Neutrophil (primary cell): ENCODE results near the gene CPT1C.
A peak's percentile ranks its signal among the peaks of the same experiment; 100 is the strongest.

Experiments
- H3K27ac ChIP-seq: fragments of 200-600 bp; sonication (generic); 2 replicates; pipeline ENCODE4 v1.5.1; 2016; ENCODE audit warnings: mild to moderate bottlenecking, moderate library complexity
- H3K27me3 ChIP-seq: fragments of 200-600 bp; sonication (generic); 2 replicates; pipeline ENCODE4 v1.6.0; 2016; ENCODE audit warnings: mild to moderate bottlenecking
- H3K36me3 ChIP-seq: fragments of 200-600 bp; sonication (generic); 2 replicates; pipeline ENCODE4 v1.5.1; 2017
- H3K4me1 ChIP-seq, 2 experiments: fragments of 200-600 bp in 1 of 2; sonication (generic) in 1 of 2; 1 replicate in 1 of 2; 2 replicates in 1 of 2; pipeline versions ENCODE4 v1.5.1 to v1.6.1; 2013 to 2016; ENCODE audit warnings: low read depth in 1 of 2, low read length in 1 of 2, mild to moderate bottlenecking in 1 of 2, moderate library complexity in 1 of 2; ENCODE audit not compliant: control insufficient read depth in 1 of 2, insufficient read depth in 1 of 2
- H3K4me3 ChIP-seq, 2 experiments: fragments of 200-600 bp in 1 of 2; sonication (generic) in 1 of 2; 1 replicate in 1 of 2; 2 replicates in 1 of 2; pipeline ENCODE4 v1.5.1; 2013 to 2016; ENCODE audit warnings: low read depth in 1 of 2, low read length in 1 of 2, mild to moderate bottlenecking in 1 of 2, moderate library complexity in 1 of 2
- H3K9me3 ChIP-seq: fragments of 200-600 bp; sonication (generic); 2 replicates; pipeline ENCODE4 v1.5.1; 2016
- TF ChIP-seq, protein P1 (sequence below): fragments of 200-600 bp; sonication (generic); IDR thresholded peaks from 2 replicates; pipeline ENCODE4 v1.5.1; 2016; ENCODE audit warnings: antibody characterized with exemption

CPT1C gene

DNA sequence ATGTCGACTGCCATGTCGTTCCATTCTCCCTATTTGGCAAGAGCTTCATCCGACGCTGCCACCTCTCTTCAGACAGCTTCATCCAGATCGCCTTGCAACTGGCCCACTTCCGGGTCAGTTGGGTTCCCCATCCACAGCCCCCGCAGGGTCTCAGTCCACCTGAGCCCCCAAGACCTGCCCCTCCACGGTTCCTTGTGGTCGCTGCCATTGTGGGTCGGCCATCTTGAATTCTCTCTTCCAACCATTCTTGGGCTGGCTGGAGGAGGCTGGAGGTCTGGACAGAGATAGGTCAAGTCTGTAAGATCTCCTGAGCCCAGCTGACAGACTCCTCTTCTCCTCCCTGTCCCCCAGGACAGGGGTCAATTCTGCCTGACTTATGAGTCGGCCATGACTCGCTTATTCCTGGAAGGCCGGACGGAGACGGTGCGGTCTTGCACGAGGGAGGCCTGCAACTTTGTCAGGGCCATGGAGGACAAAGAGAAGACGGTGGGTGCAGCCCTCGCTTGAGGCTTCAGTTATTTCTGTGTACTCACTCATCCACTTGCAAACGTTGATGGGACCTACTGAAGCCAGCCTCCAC is 19.5 kb downstream of the CPT1C start:
- TF ChIP-seq, protein P1, sequence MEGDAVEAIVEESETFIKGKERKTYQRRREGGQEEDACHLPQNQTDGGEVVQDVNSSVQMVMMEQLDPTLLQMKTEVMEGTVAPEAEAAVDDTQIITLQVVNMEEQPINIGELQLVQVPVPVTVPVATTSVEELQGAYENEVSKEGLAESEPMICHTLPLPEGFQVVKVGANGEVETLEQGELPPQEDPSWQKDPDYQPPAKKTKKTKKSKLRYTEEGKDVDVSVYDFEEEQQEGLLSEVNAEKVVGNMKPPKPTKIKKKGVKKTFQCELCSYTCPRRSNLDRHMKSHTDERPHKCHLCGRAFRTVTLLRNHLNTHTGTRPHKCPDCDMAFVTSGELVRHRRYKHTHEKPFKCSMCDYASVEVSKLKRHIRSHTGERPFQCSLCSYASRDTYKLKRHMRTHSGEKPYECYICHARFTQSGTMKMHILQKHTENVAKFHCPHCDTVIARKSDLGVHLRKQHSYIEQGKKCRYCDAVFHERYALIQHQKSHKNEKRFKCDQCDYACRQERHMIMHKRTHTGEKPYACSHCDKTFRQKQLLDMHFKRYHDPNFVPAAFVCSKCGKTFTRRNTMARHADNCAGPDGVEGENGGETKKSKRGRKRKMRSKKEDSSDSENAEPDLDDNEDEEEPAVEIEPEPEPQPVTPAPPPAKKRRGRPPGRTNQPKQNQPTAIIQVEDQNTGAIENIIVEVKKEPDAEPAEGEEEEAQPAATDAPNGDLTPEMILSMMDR = no peak
- H3K27me3 ChIP-seq = no peaks in the 10 kb centered on the region
- H3K4me3 ChIP-seq = no peak overlapping the region
- H3K4me1 ChIP-seq = no peaks in the 10 kb centered on the region
- no peak overlapping the region for H3K27ac ChIP-seq
- no peaks in the 10 kb centered on the region for H3K9me3 ChIP-seq
- H3K36me3 ChIP-seq = no peaks in the 10 kb centered on the region

- Histone ChIP-seq H3K4me1 (peaks cover 1 to 9% of the 10 kb centered on the region in 2 experiments), H3K27ac (no peak overlapping the region), H3K27me3 (no peaks in the 10 kb centered on the region), H3K9me3 (no peaks in the 10 kb centered on the region), H3K4me3 (no peak overlapping the region), H3K36me3 (no peaks in the 10 kb centered on the region)
- TF ChIP-seq, protein P1 = no peak
Measured at GRCh38 chr19:49712397-49712859, 21.5 kb downstream of the CPT1C start.

- no peak overlapping the region for H3K4me3 ChIP-seq
- peaks cover 6 to 13% of the 10 kb centered on the region in 2 experiments for H3K4me1 ChIP-seq
- no peaks in the 10 kb centered on the region for H3K36me3 ChIP-seq
- H3K9me3 ChIP-seq = no peaks in the 10 kb centered on the region
- H3K27me3 ChIP-seq = no peaks in the 10 kb centered on the region
- TF ChIP-seq, protein P1 = no peak
- H3K27ac ChIP-seq = no peak overlapping the region
Measured at GRCh38 chr19:49713236-49713845, 22.4 kb downstream of the CPT1C start.

- H3K9me3 ChIP-seq = no peaks in the 10 kb centered on the region
- H3K36me3 ChIP-seq = no peaks in the 10 kb centered on the region
- H3K27ac ChIP-seq = peak overlapping the region; percentile 54
- TF ChIP-seq, protein P1 = no peak
- no peaks in the 10 kb centered on the region for H3K27me3 ChIP-seq
- peaks cover 6 to 13% of the 10 kb centered on the region in 2 experiments for H3K4me1 ChIP-seq
- H3K4me3 ChIP-seq = no peak overlapping the region
Measured at GRCh38 chr19:49716154-49716553, 25.2 kb downstream of the CPT1C start.

DNA sequence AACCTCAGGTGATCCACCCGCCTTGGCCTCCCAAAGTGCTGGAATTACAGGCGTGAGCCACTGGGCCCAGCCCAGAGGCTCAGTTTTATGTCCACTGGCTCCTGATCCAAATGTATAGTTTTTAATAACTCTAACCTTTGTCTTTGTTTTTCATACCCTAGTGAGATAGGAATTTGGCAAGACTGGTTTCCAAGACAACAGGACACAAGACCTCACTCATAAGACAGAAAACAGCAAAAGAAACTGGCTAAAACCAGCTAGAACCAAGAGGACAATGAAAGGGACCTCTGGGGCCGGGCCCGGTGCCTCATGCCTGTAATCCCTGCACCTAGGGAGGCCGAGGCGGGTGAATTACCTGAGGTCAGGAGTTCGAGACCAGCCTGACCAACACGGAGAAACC is 27.6 kb downstream of the CPT1C start:
- Histone ChIP-seq H3K4me1 (peaks cover 6 to 13% of the 10 kb centered on the region in 2 experiments), H3K36me3 (no peaks in the 10 kb centered on the region), H3K27ac (no peak overlapping the region), H3K9me3 (no peaks in the 10 kb centered on the region), H3K27me3 (no peaks in the 10 kb centered on the region), H3K4me3 (no peak overlapping the region)
- TF ChIP-seq, protein P1 = no peak
